Liver (tissue), 9 donors: ENCODE results near the gene TEX261. TPM values are rescaled to one million over a fixed set of nuclear protein-coding genes. Genes with fewer than 3 reads are reported as not detected.

Experiments
- DNase-seq: peaks from one replicate; pipeline ENCODE4 v3.0.0-alpha.2; 2017; ENCODE audit warnings: low spot score
- H3K27ac ChIP-seq, 2 donors: one replicate each; pipeline ENCODE4 v1.7.0; 2013; ENCODE audit warnings: inconsistent platforms in 2 of 2, low read length in 2 of 2, control low read depth in 1 of 2, low read depth in 1 of 2, mild to moderate bottlenecking in 1 of 2
- H3K27me3 ChIP-seq, 4 donors: one replicate each; pipeline versions ENCODE4 v1.6.1 to v1.7.0; 2013; ENCODE audit warnings: low read length in 3 of 4, inconsistent platforms in 1 of 4, mild to moderate bottlenecking in 1 of 4, moderate library complexity in 1 of 4; ENCODE audit not compliant: control insufficient read depth in 4 of 4, insufficient read depth in 4 of 4
- H3K36me3 ChIP-seq, 4 donors: one replicate each; pipeline versions ENCODE4 v1.6.1 to v1.7.0; 2013; ENCODE audit warnings: low read length in 3 of 4, mild to moderate bottlenecking in 3 of 4, low read depth in 1 of 4, moderate library complexity in 1 of 4; ENCODE audit not compliant: control insufficient read depth in 4 of 4, insufficient read depth in 3 of 4
- H3K4me1 ChIP-seq, 4 donors: one replicate each; pipeline versions ENCODE4 v1.6.1 to v1.7.0; 2013; ENCODE audit warnings: low read length in 3 of 4, mild to moderate bottlenecking in 3 of 4, moderate library complexity in 1 of 4; ENCODE audit not compliant: control insufficient read depth in 4 of 4, insufficient read depth in 4 of 4
- H3K4me3 ChIP-seq, 3 donors: one replicate each; pipeline versions ENCODE4 v1.6.1 to v1.7.0; 2013; ENCODE audit warnings: low read length in 3 of 3, control low read depth in 1 of 3, low read depth in 1 of 3, mild to moderate bottlenecking in 1 of 3
- H3K9ac ChIP-seq, 2 donors: one replicate each; pipeline ENCODE4 v1.7.0; 2013; ENCODE audit warnings: low read length in 2 of 2, mild to moderate bottlenecking in 2 of 2, moderate library complexity in 2 of 2, control low read depth in 1 of 2, low read depth in 1 of 2
- H3K9me3 ChIP-seq, 4 donors: one replicate each; pipeline versions ENCODE4 v1.6.1 to v1.7.0; 2013; ENCODE audit warnings: low read length in 3 of 4; ENCODE audit not compliant: control insufficient read depth in 4 of 4
- EGR1 ChIP-seq, 2 donors: IDR thresholded peaks; 2 replicates each; pipeline ENCODE4 v1.6.1; 2016 to 2018; ENCODE audit warnings: antibody characterized with exemption in 2 of 2, low read depth in 2 of 2
- FOXA1 ChIP-seq: IDR thresholded peaks from 2 replicates; pipeline ENCODE4 v1.6.1; 2016; ENCODE audit warnings: antibody characterized with exemption
- FOXA2 ChIP-seq: IDR thresholded peaks from 2 replicates; pipeline ENCODE4 v1.6.1; 2016; ENCODE audit warnings: antibody characterized with exemption
- GABPA ChIP-seq, 2 donors: IDR thresholded peaks in 1 of 2; conservative IDR thresholded peaks in 1 of 2; 2 replicates each; pipeline ENCODE4 v1.6.1; 2016; ENCODE audit warnings: antibody characterized with exemption in 2 of 2, mild to moderate bottlenecking in 1 of 2, moderate library complexity in 1 of 2
- HNF4A ChIP-seq, 2 donors: conservative IDR thresholded peaks; 2 replicates each; pipeline ENCODE4 v1.6.1; 2016; ENCODE audit warnings: antibody characterized with exemption in 2 of 2, mild to moderate bottlenecking in 2 of 2
- HNF4G ChIP-seq: IDR thresholded peaks from 2 replicates; pipeline ENCODE4 v1.6.1; 2016; ENCODE audit warnings: antibody characterized with exemption
- JUND ChIP-seq, 2 donors: IDR thresholded peaks; 2 replicates each; pipeline ENCODE4 v1.6.1; 2016; ENCODE audit warnings: antibody characterized with exemption in 2 of 2
- NR2F2 ChIP-seq: IDR thresholded peaks from 2 replicates; pipeline ENCODE4 v1.6.1; 2016; ENCODE audit warnings: antibody characterized with exemption
- RAD21 ChIP-seq, 2 donors: IDR thresholded peaks; 2 replicates each; pipeline ENCODE4 v1.6.1; 2016; ENCODE audit warnings: antibody characterized with exemption in 2 of 2, mild to moderate bottlenecking in 2 of 2
- RXRA ChIP-seq, 2 donors: IDR thresholded peaks; 2 replicates each; pipeline ENCODE4 v1.6.1; 2017 to 2018; ENCODE audit warnings: antibody characterized with exemption in 2 of 2, mild to moderate bottlenecking in 1 of 2
- SP1 ChIP-seq: IDR thresholded peaks from 2 replicates; pipeline ENCODE4 v1.6.1; 2018; ENCODE audit warnings: antibody characterized with exemption, mild to moderate bottlenecking
- TAF1 ChIP-seq: conservative IDR thresholded peaks from 2 replicates; pipeline ENCODE4 v1.6.1; 2016; ENCODE audit warnings: antibody characterized with exemption, mild to moderate bottlenecking
- YY1 ChIP-seq: IDR thresholded peaks from 2 replicates; pipeline ENCODE4 v1.6.1; 2016; ENCODE audit warnings: antibody characterized with exemption, mild to moderate bottlenecking
- WGBS: extraction: QIAGEN DNeasy Blood & Tissue Kit; methylation state at CpG from one replicate; pipeline ENCODE4 v1.1.7; 2013; 5-methylcytosine and 5-hydroxymethylcytosine counted together
- polyA plus RNA-seq, 2 donors: library from polyadenylated mRNA; stranded (reverse) in 1 of 2; unstranded in 1 of 2; fragments of 200-250 nt in 1 of 2; fragments of >200 nt in 1 of 2; fragmentation: Nextera tagmentation in 1 of 2; extraction: Ambion mirVana in 1 of 2; gene quantifications; one replicate each; pipeline versions ENCODE4 v1.2.1 to v1.2.3, GENCODE V29; 2013 to 2015
- total RNA-seq, 2 donors: library from RNA; depleted of rRNA; stranded (reverse); fragments of >200 nt; gene quantifications; one replicate each; pipeline ENCODE4 v1.2.3, GENCODE V29; 2014
- TF ChIP-seq, protein P1 (sequence below): IDR thresholded peaks from 2 replicates; pipeline ENCODE4 v1.6.1; 2016; ENCODE audit warnings: antibody characterized with exemption
- TF ChIP-seq, protein P2 (sequence below): fragments of 150-350 bp; IDR thresholded peaks from 2 replicates; pipeline ENCODE4 v1.5.1; 2017; ENCODE audit warnings: improper control_type of control experiment, low read depth, low read length; ENCODE audit not compliant: missing input control
- TF ChIP-seq, protein P3 (sequence below): IDR thresholded peaks from 2 replicates; pipeline ENCODE4 v1.6.1; 2016; ENCODE audit warnings: antibody characterized with exemption
- TF ChIP-seq, protein P4 (sequence below): IDR thresholded peaks from 2 replicates; pipeline ENCODE4 v1.6.1; 2016; ENCODE audit warnings: antibody characterized with exemption, mild to moderate bottlenecking
- TF ChIP-seq, protein P5 (sequence below): IDR thresholded peaks from 2 replicates; pipeline ENCODE4 v1.6.1; 2016; ENCODE audit warnings: antibody characterized with exemption
- donor health status: healthy.
- donor health status: healthy.
- donor health status: healthy.
- donor health status: healthy.
- donor health status: healthy.

The TEX261 gene
- total and polyA plus RNA-seq, 4 donors = 14.2 to 54.8 (median 24.4) TPM

DNA sequence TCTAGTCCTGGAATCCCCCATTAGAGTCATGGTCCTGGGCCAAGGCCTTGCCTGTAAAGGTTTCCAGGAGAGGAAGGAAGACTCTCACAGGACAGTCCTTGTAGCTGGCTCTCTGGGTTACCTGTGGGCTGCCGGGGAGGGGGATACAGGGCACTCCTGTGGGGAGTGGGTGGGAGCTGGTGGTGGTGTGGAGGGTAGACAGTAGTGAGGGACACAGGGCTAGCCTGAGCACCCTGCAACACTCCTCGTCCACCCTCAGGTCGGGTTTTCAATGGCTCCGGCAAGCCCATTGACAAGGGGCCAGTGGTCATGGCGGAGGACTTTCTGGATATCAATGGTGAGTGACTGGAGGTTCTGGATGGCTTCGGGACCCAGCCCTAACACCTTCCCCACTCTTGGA lies 35.9 kb downstream of the TEX261 start:
- H3K9me3 ChIP-seq = no peaks in the 10 kb centered on the region
- H3K36me3 ChIP-seq = no peaks in the 10 kb centered on the region
- no peak overlapping the region for H3K9ac ChIP-seq
- H3K4me3 ChIP-seq = no peak overlapping the region
- no peak for DNase-seq
- peaks cover 0 to 6% (median 0%) of the 10 kb centered on the region in 4 donors for H3K27me3 ChIP-seq
- no peak overlapping the region for H3K27ac ChIP-seq
- H3K4me1 ChIP-seq = peaks cover 0 to 7% (median 0%) of the 10 kb centered on the region in 4 donors
- TF ChIP-seq JUND (IDR thresholded peaks at IDR 0.05) (no peak), HNF4A (conservative IDR thresholded peaks at IDR 0.05) (no peak)
- TF ChIP-seq, protein P1, sequence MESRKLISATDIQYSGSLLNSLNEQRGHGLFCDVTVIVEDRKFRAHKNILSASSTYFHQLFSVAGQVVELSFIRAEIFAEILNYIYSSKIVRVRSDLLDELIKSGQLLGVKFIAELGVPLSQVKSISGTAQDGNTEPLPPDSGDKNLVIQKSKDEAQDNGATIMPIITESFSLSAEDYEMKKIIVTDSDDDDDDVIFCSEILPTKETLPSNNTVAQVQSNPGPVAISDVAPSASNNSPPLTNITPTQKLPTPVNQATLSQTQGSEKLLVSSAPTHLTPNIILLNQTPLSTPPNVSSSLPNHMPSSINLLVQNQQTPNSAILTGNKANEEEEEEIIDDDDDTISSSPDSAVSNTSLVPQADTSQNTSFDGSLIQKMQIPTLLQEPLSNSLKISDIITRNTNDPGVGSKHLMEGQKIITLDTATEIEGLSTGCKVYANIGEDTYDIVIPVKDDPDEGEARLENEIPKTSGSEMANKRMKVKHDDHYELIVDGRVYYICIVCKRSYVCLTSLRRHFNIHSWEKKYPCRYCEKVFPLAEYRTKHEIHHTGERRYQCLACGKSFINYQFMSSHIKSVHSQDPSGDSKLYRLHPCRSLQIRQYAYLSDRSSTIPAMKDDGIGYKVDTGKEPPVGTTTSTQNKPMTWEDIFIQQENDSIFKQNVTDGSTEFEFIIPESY = no peak
- 95% methylated on average over 6 of the region's 6 CpGs for WGBS

DNA sequence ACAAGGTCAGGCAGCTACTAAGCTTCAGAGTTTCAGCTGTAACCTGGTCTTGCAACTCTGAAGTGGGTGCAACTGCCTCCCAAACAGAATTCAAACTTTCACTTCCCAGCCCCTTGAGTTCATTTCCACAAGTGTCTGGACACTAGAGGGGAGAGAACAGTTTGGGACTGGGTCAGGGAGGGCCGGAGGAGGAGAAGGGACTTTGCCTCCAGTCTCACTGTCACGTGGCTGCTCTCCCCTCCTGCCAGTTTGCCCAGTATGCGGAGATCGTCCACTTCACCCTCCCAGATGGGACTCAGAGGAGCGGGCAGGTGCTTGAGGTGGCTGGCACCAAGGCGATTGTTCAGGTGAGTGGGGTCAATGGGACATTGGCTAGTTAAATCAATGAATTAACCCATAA lies 36.9 kb downstream of the TEX261 start:
- Histone ChIP-seq H3K27ac (no peak overlapping the region), H3K36me3 (no peaks in the 10 kb centered on the region), H3K27me3 (peaks cover 0 to 3% (median 0%) of the 10 kb centered on the region in 4 donors), H3K4me3 (no peak overlapping the region), H3K4me1 (peaks cover 0 to 7% (median 0%) of the 10 kb centered on the region in 4 donors), H3K9ac (no peak overlapping the region), H3K9me3 (no peaks in the 10 kb centered on the region)
- 35% methylated on average over 6 of the region's 6 CpGs for WGBS
- no peak for TF ChIP-seq HNF4A (conservative IDR thresholded peaks at IDR 0.05)
- TF ChIP-seq NR2F2 = no peak
- TF ChIP-seq, protein P2, sequence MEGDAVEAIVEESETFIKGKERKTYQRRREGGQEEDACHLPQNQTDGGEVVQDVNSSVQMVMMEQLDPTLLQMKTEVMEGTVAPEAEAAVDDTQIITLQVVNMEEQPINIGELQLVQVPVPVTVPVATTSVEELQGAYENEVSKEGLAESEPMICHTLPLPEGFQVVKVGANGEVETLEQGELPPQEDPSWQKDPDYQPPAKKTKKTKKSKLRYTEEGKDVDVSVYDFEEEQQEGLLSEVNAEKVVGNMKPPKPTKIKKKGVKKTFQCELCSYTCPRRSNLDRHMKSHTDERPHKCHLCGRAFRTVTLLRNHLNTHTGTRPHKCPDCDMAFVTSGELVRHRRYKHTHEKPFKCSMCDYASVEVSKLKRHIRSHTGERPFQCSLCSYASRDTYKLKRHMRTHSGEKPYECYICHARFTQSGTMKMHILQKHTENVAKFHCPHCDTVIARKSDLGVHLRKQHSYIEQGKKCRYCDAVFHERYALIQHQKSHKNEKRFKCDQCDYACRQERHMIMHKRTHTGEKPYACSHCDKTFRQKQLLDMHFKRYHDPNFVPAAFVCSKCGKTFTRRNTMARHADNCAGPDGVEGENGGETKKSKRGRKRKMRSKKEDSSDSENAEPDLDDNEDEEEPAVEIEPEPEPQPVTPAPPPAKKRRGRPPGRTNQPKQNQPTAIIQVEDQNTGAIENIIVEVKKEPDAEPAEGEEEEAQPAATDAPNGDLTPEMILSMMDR = no peak
- TF ChIP-seq FOXA2 = no peak
- no peak for TF ChIP-seq EGR1 (IDR thresholded peaks at IDR 0.05; ENCODE audit: low read depth in 2 of 2)
- TF ChIP-seq, protein P3, sequence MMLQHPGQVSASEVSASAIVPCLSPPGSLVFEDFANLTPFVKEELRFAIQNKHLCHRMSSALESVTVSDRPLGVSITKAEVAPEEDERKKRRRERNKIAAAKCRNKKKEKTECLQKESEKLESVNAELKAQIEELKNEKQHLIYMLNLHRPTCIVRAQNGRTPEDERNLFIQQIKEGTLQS = no peak
- no peak for TF ChIP-seq YY1
- no peak for TF ChIP-seq JUND (IDR thresholded peaks at IDR 0.05)
- TF ChIP-seq, protein P4, sequence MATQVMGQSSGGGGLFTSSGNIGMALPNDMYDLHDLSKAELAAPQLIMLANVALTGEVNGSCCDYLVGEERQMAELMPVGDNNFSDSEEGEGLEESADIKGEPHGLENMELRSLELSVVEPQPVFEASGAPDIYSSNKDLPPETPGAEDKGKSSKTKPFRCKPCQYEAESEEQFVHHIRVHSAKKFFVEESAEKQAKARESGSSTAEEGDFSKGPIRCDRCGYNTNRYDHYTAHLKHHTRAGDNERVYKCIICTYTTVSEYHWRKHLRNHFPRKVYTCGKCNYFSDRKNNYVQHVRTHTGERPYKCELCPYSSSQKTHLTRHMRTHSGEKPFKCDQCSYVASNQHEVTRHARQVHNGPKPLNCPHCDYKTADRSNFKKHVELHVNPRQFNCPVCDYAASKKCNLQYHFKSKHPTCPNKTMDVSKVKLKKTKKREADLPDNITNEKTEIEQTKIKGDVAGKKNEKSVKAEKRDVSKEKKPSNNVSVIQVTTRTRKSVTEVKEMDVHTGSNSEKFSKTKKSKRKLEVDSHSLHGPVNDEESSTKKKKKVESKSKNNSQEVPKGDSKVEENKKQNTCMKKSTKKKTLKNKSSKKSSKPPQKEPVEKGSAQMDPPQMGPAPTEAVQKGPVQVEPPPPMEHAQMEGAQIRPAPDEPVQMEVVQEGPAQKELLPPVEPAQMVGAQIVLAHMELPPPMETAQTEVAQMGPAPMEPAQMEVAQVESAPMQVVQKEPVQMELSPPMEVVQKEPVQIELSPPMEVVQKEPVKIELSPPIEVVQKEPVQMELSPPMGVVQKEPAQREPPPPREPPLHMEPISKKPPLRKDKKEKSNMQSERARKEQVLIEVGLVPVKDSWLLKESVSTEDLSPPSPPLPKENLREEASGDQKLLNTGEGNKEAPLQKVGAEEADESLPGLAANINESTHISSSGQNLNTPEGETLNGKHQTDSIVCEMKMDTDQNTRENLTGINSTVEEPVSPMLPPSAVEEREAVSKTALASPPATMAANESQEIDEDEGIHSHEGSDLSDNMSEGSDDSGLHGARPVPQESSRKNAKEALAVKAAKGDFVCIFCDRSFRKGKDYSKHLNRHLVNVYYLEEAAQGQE = no peak
- TF ChIP-seq GABPA (IDR thresholded peaks at IDR 0.05 in 1 of 2, conservative IDR thresholded peaks at IDR 0.05 in 1 of 2) = no peak
- no peak for TF ChIP-seq RXRA (IDR thresholded peaks at IDR 0.05)
- TF ChIP-seq RAD21 (IDR thresholded peaks at IDR 0.05) = no peak
- no peak for TF ChIP-seq FOXA1
- TF ChIP-seq, protein P5, sequence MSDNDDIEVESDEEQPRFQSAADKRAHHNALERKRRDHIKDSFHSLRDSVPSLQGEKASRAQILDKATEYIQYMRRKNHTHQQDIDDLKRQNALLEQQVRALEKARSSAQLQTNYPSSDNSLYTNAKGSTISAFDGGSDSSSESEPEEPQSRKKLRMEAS = no peak
- TF ChIP-seq SP1 = no peak
- no peak for TF ChIP-seq TAF1
- TF ChIP-seq, protein P1 = no peak
- no peak for TF ChIP-seq HNF4G
- no peak for DNase-seq
